ENCODE results near the gene NR4A1. TPM values are rescaled to one million over a fixed set of nuclear protein-coding genes. Genes with fewer than 3 reads are reported as not detected.

The NR4A1 gene
- polyA plus RNA-seq, 1 of the 3 experiments (the other 2 are of a cell fraction), result 120 TPM

DNA sequence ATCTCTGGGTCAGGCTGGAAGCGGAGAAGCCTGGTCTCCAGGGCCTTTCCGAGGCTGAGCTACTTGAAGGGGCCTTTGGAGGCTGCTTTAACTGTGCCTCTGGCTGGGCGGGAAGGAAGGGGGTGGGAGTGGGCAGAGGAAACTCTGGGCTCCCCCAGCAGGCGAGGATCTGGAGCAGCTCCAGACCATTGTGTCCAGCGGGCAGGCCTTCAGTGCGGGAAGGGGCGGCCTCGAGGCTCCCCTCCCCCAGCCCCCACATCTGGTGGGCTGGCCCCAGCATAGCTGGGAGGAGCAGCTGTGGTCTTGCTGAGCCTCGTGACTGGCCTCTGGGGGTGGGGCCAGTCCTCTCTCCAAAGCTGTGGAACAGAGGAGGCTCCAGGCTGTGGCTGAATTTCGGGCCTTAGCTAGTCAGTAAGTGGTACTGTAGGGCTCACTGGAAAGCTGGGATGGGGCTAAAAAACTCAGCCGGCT is 41.1 kb upstream of the NR4A1 start:
- 60% methylated on average over 2 of the region's 11 CpGs for WGBS (ENCODE audit: low lambda C conversion rate)
- Histone ChIP-seq H3K9me2 (no peaks in the 10 kb centered on the region), H4K20me1 (ENCODE audit: insufficient read depth) (no peaks in the 10 kb centered on the region), H3K4me2 (peak overlapping the region; percentile 19; the same call in 1 of the 2 replicates), H3K27me3 (ENCODE audit: insufficient read depth) (no peaks in the 10 kb centered on the region), H3K9me3 (no peaks in the 10 kb centered on the region), H3K4me3 (ENCODE audit: low read depth in 2 of 2, low read length in 1 of 2) (no peak overlapping the region), H2AFZ (ENCODE audit: low read depth) (no peak overlapping the region), H3K79me2 (ENCODE audit: insufficient read depth) (no peaks in the 10 kb centered on the region), H3K27ac (ENCODE audit: low read depth in 2 of 2, low read length in 1 of 2) (peak overlapping the region; percentile 19 to 71; a peak in 3 of 4 replicates), H3K9ac (no peak overlapping the region), H3F3A (replicated peaks; ENCODE audit: insufficient read depth) (no peaks in the 10 kb centered on the region), H3K4me1 (ENCODE audit: control insufficient read depth in 1 of 2, insufficient read depth in 2 of 2, low read depth in 1 of 2, low read length in 1 of 2) (peaks cover 0 to 32% of the 10 kb centered on the region in 2 experiments; a peak in 2 of 4 replicates), H3K36me3 (replicated peaks in 1 of 2; ENCODE audit: control insufficient read depth in 1 of 2, insufficient read depth in 2 of 2, low read length in 1 of 2) (no peaks in the 10 kb centered on the region)
- CTCF ChIA-PET, result interaction anchor here (1.0 to 13.1 kb wide), 9 partner anchors 10 to 116 kb away, joined by 3 to 526 read pairs (median 5); partner anchors contain the start of gene ATG101
- TF ChIP-seq EZH2phosphoT487 (IDR thresholded peaks at IDR 0.05; ENCODE audit: borderline replicate concordance, low read depth), result no peak
- TF ChIP-seq TCF12 (IDR thresholded peaks at IDR 0.05), result peak; percentile 14; the same call in 1 of the 2 replicates
- peak; percentile 57 for TF ChIP-seq CHD2 (IDR thresholded peaks at IDR 0.05; ENCODE audit: low read length, partially characterized antibody)
- no peak for TF ChIP-seq TEAD4 (IDR thresholded peaks at IDR 0.05; ENCODE audit: borderline replicate concordance, insufficient read depth)
- no peak for TF ChIP-seq RXRA (IDR thresholded peaks at IDR 0.05; ENCODE audit: borderline replicate concordance, low read depth)
- TF ChIP-seq, protein P1, sequence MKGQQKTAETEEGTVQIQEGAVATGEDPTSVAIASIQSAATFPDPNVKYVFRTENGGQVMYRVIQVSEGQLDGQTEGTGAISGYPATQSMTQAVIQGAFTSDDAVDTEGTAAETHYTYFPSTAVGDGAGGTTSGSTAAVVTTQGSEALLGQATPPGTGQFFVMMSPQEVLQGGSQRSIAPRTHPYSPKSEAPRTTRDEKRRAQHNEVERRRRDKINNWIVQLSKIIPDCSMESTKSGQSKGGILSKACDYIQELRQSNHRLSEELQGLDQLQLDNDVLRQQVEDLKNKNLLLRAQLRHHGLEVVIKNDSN (IDR thresholded peaks at IDR 0.05; ENCODE audit: borderline replicate concordance, low read depth), result peak; percentile 51; the same call in 1 of the 2 replicates
- POLR2A ChIA-PET, result interaction anchor here (1.5 to 1.7 kb wide), 2 partner anchors 10 to 13 kb away, joined by 5 read pairs; no protein-coding TSS in a partner anchor
- peak; percentile 88 for DNase-seq

DNA sequence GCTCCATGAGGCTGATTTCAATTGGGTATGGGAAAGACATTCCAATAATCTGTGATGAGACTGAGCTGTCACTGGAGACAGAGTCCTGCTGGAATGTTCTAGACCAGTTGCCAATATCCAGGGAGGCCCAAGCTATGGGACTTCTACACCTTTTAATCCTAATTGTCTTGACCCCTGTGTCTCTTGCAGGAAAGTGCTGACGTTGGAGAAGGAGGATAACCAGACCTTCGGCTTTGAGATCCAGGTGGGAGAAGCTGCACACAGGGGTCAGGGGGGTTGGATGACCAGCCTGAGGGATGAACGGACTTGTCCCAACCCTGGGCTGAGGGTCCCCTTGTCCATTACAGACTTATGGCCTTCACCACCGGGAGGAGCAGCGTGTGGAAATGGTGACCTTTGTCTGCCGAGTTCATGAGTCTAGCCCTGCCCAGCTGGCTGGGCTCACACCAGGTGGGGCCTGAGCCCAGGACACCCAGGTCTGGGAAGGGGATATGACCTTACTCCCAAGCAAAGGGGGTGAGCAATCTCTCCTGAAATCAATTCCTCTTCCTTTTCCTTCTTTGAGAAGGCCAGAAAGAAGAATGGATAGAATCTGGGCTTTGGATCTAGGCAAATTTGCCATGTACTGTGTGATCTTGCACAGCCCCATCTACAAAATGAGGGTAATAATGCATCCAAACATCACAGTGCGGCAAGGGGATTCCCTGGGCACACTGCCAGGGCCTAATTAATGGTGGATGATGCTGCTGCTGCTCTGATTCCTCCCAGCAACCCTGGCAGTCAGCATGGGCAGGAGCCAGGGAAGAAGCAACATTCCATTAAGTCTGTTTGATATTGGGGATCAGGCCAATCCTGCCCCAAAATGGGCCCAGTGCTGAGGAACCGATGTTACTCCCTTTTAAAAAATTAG is 40.3 kb upstream of the NR4A1 start:
- WGBS (ENCODE audit: low lambda C conversion rate), result 64% methylated on average over 7 of the region's 8 CpGs
- Histone ChIP-seq H3K9me2 (no peaks in the 10 kb centered on the region), H3K4me2 (peak overlapping the region; percentile 19; the same call in 1 of the 2 replicates), H2AFZ (ENCODE audit: low read depth) (no peak overlapping the region), H3K79me2 (ENCODE audit: insufficient read depth) (no peaks in the 10 kb centered on the region), H3K9ac (no peak overlapping the region), H3K4me3 (ENCODE audit: low read depth in 2 of 2, low read length in 1 of 2) (no peak overlapping the region; a peak in 1 of 4 replicates), H3K4me1 (ENCODE audit: control insufficient read depth in 1 of 2, insufficient read depth in 2 of 2, low read depth in 1 of 2, low read length in 1 of 2) (peaks cover 0 to 31% of the 10 kb centered on the region in 2 experiments; a peak in 2 of 4 replicates), H3K27me3 (ENCODE audit: insufficient read depth) (no peaks in the 10 kb centered on the region), H3K9me3 (no peaks in the 10 kb centered on the region), H3F3A (replicated peaks; ENCODE audit: insufficient read depth) (no peaks in the 10 kb centered on the region), H4K20me1 (ENCODE audit: insufficient read depth) (no peaks in the 10 kb centered on the region), H3K27ac (ENCODE audit: low read depth in 2 of 2, low read length in 1 of 2) (peak overlapping the region; percentile 19 to 71; a peak in 3 of 4 replicates), H3K36me3 (replicated peaks in 1 of 2; ENCODE audit: control insufficient read depth in 1 of 2, insufficient read depth in 2 of 2, low read length in 1 of 2) (no peaks in the 10 kb centered on the region)
- CTCF ChIA-PET, result interaction anchor here (0.9 to 13.1 kb wide), 10 partner anchors 11 to 136 kb away, joined by 3 to 526 read pairs (median 4); partner anchors contain the start of gene ATG101
- POLR2A ChIA-PET, result interaction anchor here (1.5 to 1.7 kb wide), 2 partner anchors 9 to 12 kb away, joined by 5 read pairs; no protein-coding TSS in a partner anchor
- DNase-seq, result peak; percentile 85
- TF ChIP-seq GABPA (IDR thresholded peaks at IDR 0.05; ENCODE audit: low read depth) (no peak), JUND (IDR thresholded peaks at IDR 0.05) (no peak), GATA2 (CRISPR knock-in tag; IDR thresholded peaks at IDR 0.05) (no peak), EP300 (IDR thresholded peaks at IDR 0.05; ENCODE audit: borderline replicate concordance in 1 of 2, low read depth in 1 of 2, low read length in 1 of 2) (0 out of 4 replicates have a peak, but pooled peaks of 1 of the 2 experiments have one; percentile 6), MEF2A (IDR thresholded peaks at IDR 0.05; ENCODE audit: borderline replicate concordance, low read depth) (no peak)

All from SK-N-SH (cell line).